Measurements from ENCODE around the gene CGB2. TPM values are rescaled to one million over a fixed set of nuclear protein-coding genes. Genes with fewer than 3 reads are reported as not detected.

CGB2 gene
- total and polyA plus RNA-seq, 2 of the 13 experiments (the other 11 are each of a cell fraction or from before 2014, with no cell fraction given) = not detected

GRCh38 chr19:49064768-49065611, 33.3 kb downstream of the CGB2 start, which contains the start of gene NTF4 (continued):
- TF ChIP-seq RARA (CRISPR knock-in tag; IDR thresholded peaks at IDR 0.05) = no peak

- H3K4me2 ChIP-seq (ENCODE audit: low read depth, low read length) = no peak overlapping the region
- ATAC-seq = no peak; the same call in 2 of the 3 replicates
- BruUV-seq (replicated peaks) = no TSS peak
Observed at GRCh38 chr19:49065905-49066512, 34.3 kb downstream of the CGB2 start.

More at GRCh38 chr19:49065905-49066512, 34.3 kb downstream of the CGB2 start:
- Histone ChIP-seq H3K27me3 (ENCODE audit: control insufficient read depth in 1 of 2, insufficient read depth in 2 of 2, low read length in 2 of 2) (peaks cover 3 to 47% of the 10 kb centered on the region in 2 experiments; a peak in 4 of 5 replicates), H3K36me3 (replicated peaks in 1 of 2; ENCODE audit: control insufficient read depth in 1 of 2, insufficient read depth in 2 of 2, low read length in 2 of 2) (no peaks in the 10 kb centered on the region), H3K9ac (ENCODE audit: insufficient read depth, low read depth, low read length) (no peak overlapping the region), H3K4me3 (replicated peaks in 1 of 3; ENCODE audit: insufficient read depth in 1 of 3, low read depth in 2 of 3, low read length in 3 of 3) (no peak overlapping the region), H3K27ac (ENCODE audit: extremely low read length, insufficient read depth, low read length) (no peak overlapping the region), H2AFZ (ENCODE audit: low read length) (no peak overlapping the region), H3K4me1 (ENCODE audit: insufficient read depth, low read length) (peaks cover 8% of the 10 kb centered on the region; the same call in 1 of the 2 replicates), H3K79me2 (ENCODE audit: insufficient read depth, low read length) (no peaks in the 10 kb centered on the region), H4K20me1 (ENCODE audit: insufficient read depth, low read length) (no peaks in the 10 kb centered on the region), H3K9me3 (ENCODE audit: low read length) (no peaks in the 10 kb centered on the region)
- TF ChIP-seq ZNF251 (CRISPR knock-in tag; IDR thresholded peaks at IDR 0.05) (no peak), CERS6 (CRISPR knock-in tag; IDR thresholded peaks at IDR 0.05) (no peak), SNAPC2 (CRISPR knock-in tag; IDR thresholded peaks at IDR 0.05) (no peak), ZNF800 (CRISPR knock-in tag; IDR thresholded peaks at IDR 0.05) (no peak), RBAK (CRISPR knock-in tag; IDR thresholded peaks at IDR 0.05) (no peak), E2F1 (CRISPR knock-in tag; IDR thresholded peaks at IDR 0.05) (no peak), ZNF530 (CRISPR knock-in tag; IDR thresholded peaks at IDR 0.05; ENCODE audit: low read depth) (no peak), NAIF1 (CRISPR knock-in tag; IDR thresholded peaks at IDR 0.05; ENCODE audit: borderline replicate concordance) (no peak)
- CTCF ChIA-PET (ENCODE audit: low intra/inter-chr PET ratio, low total read pairs) = no interaction called here
- no peak for DNase-seq (ENCODE audit: low spot score)
- intact Hi-C loops (cut with micrococcal nuclease; ENCODE audit: unreplicated experiment) = no loop called here
- 32% methylated on average over 7 of the region's 13 CpGs for WGBS (ENCODE audit: low lambda C conversion rate)
- in situ Hi-C loops (cut with HindIII; ENCODE audit: extremely low pct_ligation_motif_present, low pct_unique_long_range_greater_than_20kb) = no loop called here
- POLR2A ChIA-PET = interaction anchor here (0.5 kb wide), 1 partner anchor 158 kb away, joined by 5 read pairs; no protein-coding TSS in a partner anchor
- no peak for FAIRE-seq
